ENCODE data around the gene PDIA5. TPM values are rescaled to one million over a fixed set of nuclear protein-coding genes. Genes with fewer than 3 reads are reported as not detected.

Gene PDIA5
- polyA plus RNA-seq, 12 donors: 15.5 to 35.7 (median 19.1) TPM; not detected in 1

- no peak for DNase-seq
These were observed 2.0 kb downstream of the PDIA5 start for GRCh38 chr3:123068601-123069381.

DNA sequence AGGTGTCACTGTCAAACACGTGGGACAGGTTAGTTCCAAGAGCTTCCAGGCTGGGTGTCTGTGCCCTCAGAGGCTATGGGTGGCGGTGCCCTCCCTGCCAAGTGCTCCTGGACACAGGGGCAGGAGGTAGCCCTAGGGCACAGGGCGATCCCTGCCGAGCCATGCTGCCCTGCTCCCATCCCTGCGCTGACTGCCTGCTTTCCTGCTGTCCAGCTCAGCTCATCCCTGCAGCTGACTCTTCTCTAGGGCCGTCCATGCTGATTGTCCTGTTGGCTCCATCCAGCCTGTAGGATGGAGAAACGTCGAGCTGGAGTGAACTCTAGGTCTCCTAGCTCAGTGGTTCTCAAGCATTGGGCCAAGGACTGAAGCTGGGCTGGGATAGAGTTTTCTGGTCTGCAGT lies 3.7 kb downstream of the PDIA5 start:
- no peak for DNase-seq

DNA sequence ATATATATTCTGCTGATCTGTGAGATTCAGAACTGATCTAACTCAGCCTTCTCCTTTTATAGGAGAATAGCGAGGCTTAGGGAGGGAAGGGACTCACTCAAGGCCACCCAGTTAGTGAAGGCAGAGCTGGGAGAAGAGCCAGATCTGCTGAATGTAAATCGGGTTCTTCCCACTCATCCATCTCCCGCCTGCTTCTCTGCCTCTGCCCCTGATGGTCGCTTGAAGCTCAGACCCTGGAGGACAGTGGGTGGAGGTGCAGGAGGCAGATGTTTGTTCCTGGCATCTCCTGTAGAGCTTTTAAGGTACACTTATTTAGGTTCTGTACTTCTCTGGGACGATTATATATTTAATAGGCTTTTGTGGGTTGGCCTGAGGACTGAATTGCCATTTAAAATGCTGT lies 4.3 kb downstream of the PDIA5 start:
- no peak for DNase-seq

GRCh38 chr3:123071581-123071980 lies 4.8 kb downstream of the PDIA5 start:
- DNase-seq: no peak

DNA sequence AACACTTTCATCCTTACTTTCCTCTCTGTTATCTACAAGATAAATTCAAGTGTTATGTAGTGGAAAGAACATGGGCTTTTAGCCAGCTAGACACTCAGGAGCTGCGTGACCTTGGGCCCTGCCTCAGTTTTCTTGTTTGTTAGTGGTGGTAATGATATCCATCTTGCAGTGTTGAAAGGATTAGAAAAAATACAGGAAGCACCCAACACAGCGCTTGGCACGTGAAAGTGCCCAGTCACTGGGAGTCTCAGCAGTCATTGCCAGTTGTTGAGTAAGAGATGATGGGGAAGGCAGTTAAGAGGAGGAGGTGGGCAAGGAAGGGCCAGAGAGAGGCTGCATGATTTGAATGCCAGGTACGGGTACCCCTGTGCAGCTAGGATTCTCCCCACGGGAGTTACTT lies 5.3 kb downstream of the PDIA5 start:
- DNase-seq: no peak

DNA sequence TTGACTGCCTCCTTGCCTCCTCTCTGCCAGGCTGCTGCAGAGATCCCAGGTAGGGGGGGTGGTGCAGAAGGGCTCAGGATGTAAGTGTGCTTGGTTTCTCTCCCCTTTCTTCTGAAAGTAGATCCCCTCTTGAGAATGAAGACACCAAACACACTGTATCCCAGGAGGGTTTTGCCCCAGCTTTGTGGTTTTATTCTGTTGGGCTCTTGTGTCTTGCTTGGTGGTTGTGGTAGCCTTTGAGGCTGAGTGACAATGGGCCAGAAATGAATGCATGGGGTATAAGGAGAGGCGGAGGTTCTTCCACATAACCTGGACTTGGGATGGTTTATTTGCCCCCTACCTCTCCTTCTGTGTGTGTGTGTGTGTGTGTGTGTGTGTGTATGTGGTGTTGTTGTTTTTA lies 5.7 kb downstream of the PDIA5 start:
- DNase-seq: no peak

- DNase-seq: no peak
These were observed 8.5 kb downstream of the PDIA5 start for GRCh38 chr3:123075359-123075758.

- no peak for DNase-seq
These were observed 9.3 kb downstream of the PDIA5 start for GRCh38 chr3:123076112-123076495.

- DNase-seq: no peak
These were observed 9.9 kb downstream of the PDIA5 start for GRCh38 chr3:123076496-123077418.

GRCh38 chr3:123078101-123078500 lies 11.3 kb downstream of the PDIA5 start:
- no peak for DNase-seq

DNA sequence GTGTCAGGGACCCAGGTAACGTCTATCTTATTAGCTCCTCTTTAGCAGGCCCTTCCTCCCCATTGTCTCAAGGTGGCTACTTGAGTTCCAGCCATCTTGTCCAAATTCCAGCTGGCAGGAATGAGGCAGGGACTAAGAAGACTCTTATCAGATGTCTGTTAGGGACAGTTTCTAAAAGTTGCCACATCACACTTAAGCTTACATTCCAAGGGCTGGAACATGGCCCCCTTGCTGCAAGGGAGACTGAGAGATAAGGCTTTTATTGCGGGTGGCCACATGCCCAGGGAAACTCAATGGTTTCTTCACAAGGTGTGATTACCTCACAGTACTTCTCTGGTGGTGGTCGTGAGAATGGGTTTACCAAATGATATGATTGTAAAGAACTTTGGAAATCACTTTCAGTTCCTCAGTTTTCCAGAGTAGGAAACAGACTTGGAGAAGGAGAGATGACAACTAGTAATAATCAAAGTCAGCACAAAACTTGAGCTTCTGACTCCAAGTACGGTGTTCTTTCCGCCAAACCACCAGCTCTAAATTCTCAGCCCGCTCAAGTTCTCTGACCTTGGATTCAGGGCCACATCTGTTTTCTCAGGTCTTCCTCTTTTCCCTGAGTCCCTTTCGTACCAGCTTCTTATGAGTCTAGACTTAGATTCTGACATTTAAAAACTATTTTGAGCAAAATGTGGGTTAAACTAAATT lies 14.2 kb downstream of the PDIA5 start:
- DNase-seq: no peak

GRCh38 chr3:123081718-123082369 lies 15.0 kb downstream of the PDIA5 start:
- no peak for DNase-seq

DNA sequence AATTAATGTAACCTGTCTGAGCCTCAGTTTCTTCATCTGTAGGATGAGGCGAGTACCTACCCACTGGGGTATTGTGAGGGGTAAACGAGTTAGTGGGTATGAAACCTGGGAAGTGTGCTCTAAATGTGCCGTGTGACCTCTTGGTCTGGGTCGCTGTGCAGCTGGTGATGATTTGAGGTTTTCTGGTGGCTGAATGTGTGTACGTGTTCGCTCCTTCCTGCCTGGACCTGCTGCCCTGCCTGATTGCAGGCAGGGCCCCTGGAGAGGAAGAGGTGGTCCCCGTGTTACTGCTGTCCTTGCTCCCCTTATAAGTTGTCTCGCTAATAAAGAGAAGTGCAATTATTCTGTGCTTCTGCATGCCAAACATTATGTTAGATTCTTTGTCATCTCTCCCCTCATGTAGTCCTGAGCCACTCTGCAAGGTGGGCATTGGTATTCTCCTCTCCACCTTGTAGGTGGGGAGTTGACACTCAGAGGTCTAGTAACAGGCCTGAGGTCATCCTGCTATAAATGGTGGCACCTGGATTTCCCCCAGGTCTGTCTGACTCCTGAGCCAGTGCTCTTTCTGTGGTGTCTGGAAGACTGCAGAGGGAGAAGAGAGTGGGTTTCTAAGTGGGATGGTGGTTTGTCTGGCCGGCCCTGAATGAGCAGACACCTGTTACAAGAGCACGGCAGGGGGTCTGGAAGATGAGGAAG lies 15.7 kb downstream of the PDIA5 start:
- no peak for DNase-seq

- no peak for DNase-seq
These were observed 16.7 kb downstream of the PDIA5 start for GRCh38 chr3:123083383-123084124.

- no peak for DNase-seq
These were observed 17.4 kb downstream of the PDIA5 start for GRCh38 chr3:123084192-123084591.

- DNase-seq: no peak
These were observed 18.0 kb downstream of the PDIA5 start for GRCh38 chr3:123084738-123085237.

GRCh38 chr3:123085293-123085931 lies 18.6 kb downstream of the PDIA5 start:
- DNase-seq: no peak

GRCh38 chr3:123085932-123086627 lies 19.3 kb downstream of the PDIA5 start:
- no peak for DNase-seq

DNA sequence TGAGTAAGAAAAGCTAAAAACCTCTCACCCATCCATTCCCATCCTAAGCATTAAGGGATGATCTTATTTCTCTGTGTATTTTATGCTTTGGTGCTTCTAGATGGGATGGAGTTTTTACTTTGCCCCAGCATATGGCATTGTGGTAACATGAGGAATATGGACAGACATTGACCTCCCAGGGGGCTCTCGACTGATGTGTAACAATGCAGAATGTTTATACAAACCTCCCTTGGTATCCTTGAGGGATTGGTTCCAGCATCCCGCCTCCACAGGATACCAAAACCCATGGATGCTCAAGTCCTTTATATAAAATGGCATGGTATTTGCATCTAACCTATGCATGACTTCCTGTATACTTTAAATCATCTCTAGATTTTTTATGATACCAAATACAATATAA lies 21.6 kb downstream of the PDIA5 start:
- DNase-seq: no peak

All from muscle of arm (tissue), 12 donors.